Endothelial cell of umbilical vein (primary cell): Measurements from ENCODE around the gene MTSS2.

Experiments
- POLR2A ChIP-seq: IDR thresholded peaks from 2 replicates; pipeline ENCODE4 v1.6.1; 2012; ENCODE audit warnings: low read depth, mild to moderate bottlenecking, control low read depth, low read length
- TF ChIP-seq, protein P1 (sequence below), 2 donors: IDR thresholded peaks; 1 replicate in 1 of 2; 2 replicates in 1 of 2; pipeline ENCODE4 v1.5.1; 2011; ENCODE audit warnings: low read length in 2 of 2, mild to moderate bottlenecking in 2 of 2, moderate library complexity in 2 of 2, control low read depth in 1 of 2, inconsistent platforms in 1 of 2, low read depth in 1 of 2; ENCODE audit not compliant: insufficient read depth in 1 of 2; ENCODE audit errors: extremely low read depth in 1 of 2

DNA sequence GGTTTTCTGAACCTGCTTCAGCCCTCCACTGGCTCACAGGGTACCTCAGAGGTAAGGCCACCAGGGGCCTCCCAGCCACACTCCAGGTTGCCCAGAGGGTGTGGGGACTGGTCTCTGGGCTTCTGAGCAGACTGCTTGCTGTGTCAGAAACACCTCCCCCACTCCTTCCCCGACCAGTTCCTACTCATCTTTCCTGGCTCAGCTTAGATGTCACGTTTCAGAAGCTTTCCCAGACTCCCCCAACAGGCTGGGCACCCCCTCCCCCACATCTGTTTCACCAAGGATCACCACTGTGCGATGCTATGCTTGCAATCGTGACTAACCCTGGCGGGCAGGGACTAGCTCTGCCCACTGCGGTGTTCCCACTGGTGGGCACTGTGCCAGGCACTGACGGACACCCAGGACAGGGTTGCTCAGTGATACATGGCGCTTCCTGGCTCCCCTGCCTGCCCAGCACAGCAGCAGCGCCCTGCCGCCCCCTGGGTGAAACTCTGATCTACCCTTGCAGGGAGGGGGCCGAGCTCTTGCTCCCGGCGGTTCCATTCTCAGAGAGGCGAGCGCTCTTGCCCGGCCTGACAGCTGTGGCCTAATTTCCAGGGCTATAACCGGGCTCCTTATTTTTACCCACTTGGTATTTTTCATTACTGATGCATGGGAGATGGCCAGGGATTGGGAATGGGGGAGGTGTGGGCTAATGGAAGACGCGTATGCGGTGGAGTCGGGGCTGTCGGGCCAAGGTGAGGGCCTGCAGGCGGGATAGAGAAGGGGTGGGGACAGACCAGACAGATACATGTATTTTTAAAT, 29.4 kb upstream of the MTSS2 start:
- TF ChIP-seq, protein P1, sequence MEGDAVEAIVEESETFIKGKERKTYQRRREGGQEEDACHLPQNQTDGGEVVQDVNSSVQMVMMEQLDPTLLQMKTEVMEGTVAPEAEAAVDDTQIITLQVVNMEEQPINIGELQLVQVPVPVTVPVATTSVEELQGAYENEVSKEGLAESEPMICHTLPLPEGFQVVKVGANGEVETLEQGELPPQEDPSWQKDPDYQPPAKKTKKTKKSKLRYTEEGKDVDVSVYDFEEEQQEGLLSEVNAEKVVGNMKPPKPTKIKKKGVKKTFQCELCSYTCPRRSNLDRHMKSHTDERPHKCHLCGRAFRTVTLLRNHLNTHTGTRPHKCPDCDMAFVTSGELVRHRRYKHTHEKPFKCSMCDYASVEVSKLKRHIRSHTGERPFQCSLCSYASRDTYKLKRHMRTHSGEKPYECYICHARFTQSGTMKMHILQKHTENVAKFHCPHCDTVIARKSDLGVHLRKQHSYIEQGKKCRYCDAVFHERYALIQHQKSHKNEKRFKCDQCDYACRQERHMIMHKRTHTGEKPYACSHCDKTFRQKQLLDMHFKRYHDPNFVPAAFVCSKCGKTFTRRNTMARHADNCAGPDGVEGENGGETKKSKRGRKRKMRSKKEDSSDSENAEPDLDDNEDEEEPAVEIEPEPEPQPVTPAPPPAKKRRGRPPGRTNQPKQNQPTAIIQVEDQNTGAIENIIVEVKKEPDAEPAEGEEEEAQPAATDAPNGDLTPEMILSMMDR (IDR thresholded peaks at IDR 0.05; ENCODE audit: extremely low read depth in 1 of 2, insufficient read depth in 1 of 2, low read depth in 1 of 2, low read length in 2 of 2), result no peak
- TF ChIP-seq POLR2A, result no peak
